ENCODE measurements around the gene TTLL11. TPM values are rescaled to one million over a fixed set of nuclear protein-coding genes. Genes with fewer than 3 reads are reported as not detected.
A peak's percentile ranks its signal among the peaks of the same experiment; 100 is the strongest.

Gene TTLL11
- total RNA-seq, 6 donors from 2014 or later: 6.8 to 18.9 (median 12.9) TPM

- Histone ChIP-seq H3K4me1 (no peaks in the 10 kb centered on the region), H3K9me3 (peaks cover 0 to 7% (median 0%) of the 10 kb centered on the region in 4 donors), H3K36me3 (no peaks in the 10 kb centered on the region), H3K27ac (no peak overlapping the region), H3K4me3 (no peak overlapping the region), H3K27me3 (no peaks in the 10 kb centered on the region)
- TF ChIP-seq POLR2AphosphoS5 (IDR thresholded peaks at IDR 0.05) (no peak), POLR2A (IDR thresholded peaks at IDR 0.05) (no peak), EP300 (IDR thresholded peaks at IDR 0.05) (no peak), CTCF (IDR thresholded peaks at IDR 0.05) (no peak)
- 79 to 96% methylated on average over 5 of the region's 5 CpGs for WGBS, 2 donors
- ATAC-seq (ENCODE audit: low FRiP score in 2 of 2) (no peak), DNase-seq (no peak)
Observed at GRCh38 chr9:121900163-121900562, 192.9 kb downstream of the TTLL11 start.

- H3K36me3 ChIP-seq: no peaks in the 10 kb centered on the region
- DNase-seq: no peak
- no peak overlapping the region for H3K4me3 ChIP-seq
- H3K27ac ChIP-seq: no peak overlapping the region
- H3K27me3 ChIP-seq: no peaks in the 10 kb centered on the region
- ATAC-seq (ENCODE audit: low FRiP score in 2 of 2): no peak
- no peaks in the 10 kb centered on the region for H3K4me1 ChIP-seq
- TF ChIP-seq EP300 (IDR thresholded peaks at IDR 0.05) (no peak), POLR2A (IDR thresholded peaks at IDR 0.05) (no peak), CTCF (IDR thresholded peaks at IDR 0.05) (no peak), POLR2AphosphoS5 (IDR thresholded peaks at IDR 0.05) (no peak)
- WGBS, 2 donors: 84 to 86% methylated on average over 4 of the region's 4 CpGs
- H3K9me3 ChIP-seq: peaks cover 0 to 7% (median 0%) of the 10 kb centered on the region in 4 donors
Observed at GRCh38 chr9:121898856-121899255, 194.3 kb downstream of the TTLL11 start.

- H3K4me1 ChIP-seq: no peaks in the 10 kb centered on the region
- no peak overlapping the region for H3K4me3 ChIP-seq
- H3K9me3 ChIP-seq: peaks cover 0 to 7% (median 0%) of the 10 kb centered on the region in 4 donors
- H3K27ac ChIP-seq: no peak overlapping the region
- no peak for TF ChIP-seq POLR2A (IDR thresholded peaks at IDR 0.05)
- TF ChIP-seq EP300 (IDR thresholded peaks at IDR 0.05): no peak
- no peak for TF ChIP-seq CTCF (IDR thresholded peaks at IDR 0.05)
- TF ChIP-seq POLR2AphosphoS5 (IDR thresholded peaks at IDR 0.05): no peak
- DNase-seq (no peak), ATAC-seq (ENCODE audit: low FRiP score in 2 of 2) (peak in 1 of 2 donors; percentile 8)
- WGBS, 2 donors: 96% methylated on average over 9 to 10 of the region's 10 CpGs
- no peaks in the 10 kb centered on the region for H3K36me3 ChIP-seq
- H3K27me3 ChIP-seq: no peaks in the 10 kb centered on the region
Observed at GRCh38 chr9:121897140-121897539, 196.0 kb downstream of the TTLL11 start.

- peaks cover 0 to 7% (median 0%) of the 10 kb centered on the region in 4 donors for H3K9me3 ChIP-seq
- 84 to 86% methylated on average over 23 to 27 of the region's 27 CpGs for WGBS, 2 donors
- H3K4me3 ChIP-seq: no peak overlapping the region
- no peak for ATAC-seq (ENCODE audit: low FRiP score in 2 of 2)
- TF ChIP-seq POLR2A (IDR thresholded peaks at IDR 0.05) (no peak), CTCF (IDR thresholded peaks at IDR 0.05) (no peak), POLR2AphosphoS5 (IDR thresholded peaks at IDR 0.05) (no peak)
- peak in 1 of 2 donors; percentile 63 for DNase-seq
- no peaks in the 10 kb centered on the region for H3K27me3 ChIP-seq
- H3K4me1 ChIP-seq: no peaks in the 10 kb centered on the region
- H3K36me3 ChIP-seq: no peaks in the 10 kb centered on the region
- no peak overlapping the region for H3K27ac ChIP-seq
Observed at GRCh38 chr9:121896545-121896943, 196.6 kb downstream of the TTLL11 start.

- ATAC-seq (ENCODE audit: low FRiP score in 2 of 2) (no peak), DNase-seq (no peak)
- Histone ChIP-seq H3K36me3 (no peaks in the 10 kb centered on the region), H3K27me3 (no peaks in the 10 kb centered on the region), H3K4me1 (no peaks in the 10 kb centered on the region), H3K4me3 (no peak overlapping the region), H3K27ac (no peak overlapping the region), H3K9me3 (peaks cover 0 to 7% (median 0%) of the 10 kb centered on the region in 4 donors)
- WGBS, 2 donors: 58 to 64% methylated on average over 12 of the region's 12 CpGs
- TF ChIP-seq POLR2AphosphoS5 (IDR thresholded peaks at IDR 0.05) (no peak), EP300 (IDR thresholded peaks at IDR 0.05) (no peak), CTCF (IDR thresholded peaks at IDR 0.05) (no peak), POLR2A (IDR thresholded peaks at IDR 0.05) (no peak)
Observed at GRCh38 chr9:121895818-121896544, 197.1 kb downstream of the TTLL11 start.

Measured in upper lobe of left lung (tissue), 6 donors.